SK-N-SH treated with all-trans-retinoic acid at 6 μM for 48 hours (cell line): ENCODE data around the gene ACBD7.

Experiments
- ATAC-seq: fragments of 200-7000 bp; cut with Tn5 transposase; 3 replicates; pipeline ENCODE4 v1.9.1; 2020; ENCODE audit warnings: mild to moderate bottlenecking, moderate library complexity
- ARNTL ChIP-seq: fragments of 450-650 bp; formaldehyde crosslinking; IDR thresholded peaks from 2 replicates; pipeline ENCODE4 v1.5.0; 2020; ENCODE audit warnings: low read depth, mild to moderate bottlenecking, moderate library complexity, borderline replicate concordance
- BACH2 ChIP-seq: fragments of 250-450 bp; sonication (Bioruptor Pico); IDR thresholded peaks from 2 replicates; pipeline ENCODE4 v1.9.0; 2021; ENCODE audit warnings: mild to moderate bottlenecking, borderline replicate concordance
- CSDC2 ChIP-seq: fragments of 250-450 bp; sonication (Bioruptor Pico); IDR thresholded peaks from 2 replicates; pipeline ENCODE4 v1.5.0; 2020; ENCODE audit warnings: mild to moderate bottlenecking, moderate library complexity
- CSRNP3 ChIP-seq: fragments of 250-450 bp; sonication (Bioruptor Pico); IDR thresholded peaks from 2 replicates; pipeline ENCODE4 v1.5.1; 2021; ENCODE audit warnings: mild to moderate bottlenecking, moderate library complexity
- ESRRG ChIP-seq: fragments of 250-450 bp; sonication (Bioruptor Pico); IDR thresholded peaks from 2 replicates; pipeline ENCODE4 v1.6.1; 2021; ENCODE audit warnings: mild to moderate bottlenecking
- ISL1 ChIP-seq: fragments of 250-450 bp; sonication (Bioruptor Pico); IDR thresholded peaks from 2 replicates; pipeline ENCODE4 v2.1.2; 2022; ENCODE audit warnings: mild to moderate bottlenecking, moderate library complexity
- OSR1 ChIP-seq: fragments of 250-450 bp; sonication (Bioruptor Pico); IDR thresholded peaks from 2 replicates; pipeline ENCODE4 v1.8.0; 2022; ENCODE audit warnings: moderate library complexity, mild to moderate bottlenecking, inconsistent platforms
- PATZ1 ChIP-seq: fragments of 250-450 bp; sonication (Bioruptor Pico); IDR thresholded peaks from 2 replicates; pipeline ENCODE4 v1.8.0; 2020; ENCODE audit warnings: mild to moderate bottlenecking, moderate library complexity, borderline replicate concordance
- POU6F1 ChIP-seq: fragments of 250-450 bp; sonication (Bioruptor Pico); IDR thresholded peaks from 2 replicates; pipeline ENCODE4 v1.8.0; 2021; ENCODE audit warnings: low read depth, mild to moderate bottlenecking, moderate library complexity, borderline replicate concordance
- PPARA ChIP-seq: fragments of 250-450 bp; sonication (Bioruptor Pico); IDR thresholded peaks from 2 replicates; pipeline ENCODE4 v1.5.0; 2020; ENCODE audit warnings: mild to moderate bottlenecking, borderline replicate concordance
- RARB ChIP-seq: fragments of 250-450 bp; sonication (Bioruptor Pico); IDR thresholded peaks from 2 replicates; pipeline ENCODE4 v1.8.0; 2021; ENCODE audit warnings: mild to moderate bottlenecking, moderate library complexity
- SNAI2 ChIP-seq: fragments of 250-450 bp; sonication (Bioruptor Pico); IDR thresholded peaks from 2 replicates; pipeline ENCODE4 v1.5.0; 2020; ENCODE audit warnings: mild to moderate bottlenecking, moderate library complexity
- TCF4 ChIP-seq: fragments of 250-450 bp; sonication (Bioruptor Pico); IDR thresholded peaks from 2 replicates; pipeline ENCODE4 v1.8.0; 2021; ENCODE audit warnings: mild to moderate bottlenecking, moderate library complexity, borderline replicate concordance
- TOX ChIP-seq: fragments of 250-450 bp; sonication (Bioruptor Pico); IDR thresholded peaks from 2 replicates; pipeline ENCODE4 v1.8.0; 2021; ENCODE audit warnings: mild to moderate bottlenecking, moderate library complexity, borderline replicate concordance
- TSHZ2 ChIP-seq: fragments of 250-450 bp; sonication (Bioruptor Pico); IDR thresholded peaks from 2 replicates; pipeline ENCODE4 v1.5.0; 2020; ENCODE audit warnings: mild to moderate bottlenecking, moderate library complexity
- ZC3H10 ChIP-seq: fragments of 250-450 bp; sonication (Bioruptor Pico); IDR thresholded peaks from 2 replicates; pipeline ENCODE4 v1.5.1; 2021; ENCODE audit warnings: mild to moderate bottlenecking, moderate library complexity
- ZFP3 ChIP-seq: fragments of 250-450 bp; sonication (Bioruptor Pico); IDR thresholded peaks from 2 replicates; pipeline ENCODE4 v1.5.0; 2020; ENCODE audit warnings: mild to moderate bottlenecking, moderate library complexity
- ZFP30 ChIP-seq: fragments of 450-650 bp; formaldehyde crosslinking; IDR thresholded peaks from 2 replicates; pipeline ENCODE4 v1.5.0; 2022; ENCODE audit warnings: mild to moderate bottlenecking, moderate library complexity
- ZNF565 ChIP-seq: fragments of 450-650 bp; formaldehyde crosslinking; conservative IDR thresholded peaks from 2 replicates; pipeline ENCODE4 v1.5.0; 2020; ENCODE audit warnings: low read depth, mild to moderate bottlenecking, moderate library complexity
- ZNF70 ChIP-seq: fragments of 450-650 bp; formaldehyde crosslinking; IDR thresholded peaks from 2 replicates; pipeline ENCODE4 v1.5.0; 2020; ENCODE audit warnings: mild to moderate bottlenecking, moderate library complexity
- ZNF8 ChIP-seq: fragments of 450-650 bp; formaldehyde crosslinking; IDR thresholded peaks from 2 replicates; pipeline ENCODE4 v1.5.0; 2020; ENCODE audit warnings: mild to moderate bottlenecking, moderate library complexity

The ACBD7 gene

GRCh38 chr10:15088428-15089261 lies at the start of gene ACBD7:
Gene ACBD7, minus strand, starts transcription at chr10:15088776. Its CDS starts 48 bp downstream, at chr10:15088728.
- TF ChIP-seq BACH2 (no peak), ISL1 (CRISPR knock-in tag) (no peak), OSR1 (CRISPR knock-in tag) (no peak), PPARA (CRISPR knock-in tag) (no peak), TCF4 (no peak), SNAI2 (CRISPR knock-in tag) (no peak), ZC3H10 (CRISPR knock-in tag) (no peak), RARB (CRISPR knock-in tag) (no peak), ZNF8 (no peak), ZFP30 (CRISPR knock-in tag) (no peak), ESRRG (CRISPR knock-in tag) (no peak), TOX (CRISPR knock-in tag) (no peak), TSHZ2 (no peak), ZNF70 (no peak), ZNF565 (CRISPR knock-in tag) (no peak), PATZ1 (CRISPR knock-in tag) (no peak), CSRNP3 (CRISPR knock-in tag) (no peak)
- ATAC-seq: peak; percentile 99

- TF ChIP-seq RARB (CRISPR knock-in tag): no peak
- no peak for TF ChIP-seq ZNF70
- TF ChIP-seq ISL1 (CRISPR knock-in tag): no peak
- TF ChIP-seq POU6F1 (CRISPR knock-in tag): no peak
- TF ChIP-seq ESRRG (CRISPR knock-in tag): no peak
- TF ChIP-seq CSDC2 (CRISPR knock-in tag): no peak
- no peak for TF ChIP-seq ARNTL
- no peak for TF ChIP-seq BACH2
- no peak for TF ChIP-seq CSRNP3 (CRISPR knock-in tag)
- no peak for TF ChIP-seq TCF4
- ATAC-seq: no peak
These were observed 49.1 kb upstream of the ACBD7 start for GRCh38 chr10:15137636-15138035.

- no peak for TF ChIP-seq TCF4
- TF ChIP-seq OSR1 (CRISPR knock-in tag): no peak
- TF ChIP-seq ISL1 (CRISPR knock-in tag): no peak
- no peak for TF ChIP-seq PPARA (CRISPR knock-in tag)
- no peak for TF ChIP-seq ZFP3 (CRISPR knock-in tag)
- TF ChIP-seq POU6F1 (CRISPR knock-in tag): no peak
- TF ChIP-seq ESRRG (CRISPR knock-in tag): no peak
- no peak for TF ChIP-seq CSDC2 (CRISPR knock-in tag)
- TF ChIP-seq TSHZ2: no peak
- ATAC-seq: no peak
These were observed 48.4 kb upstream of the ACBD7 start for GRCh38 chr10:15137036-15137359.
